ENCODE data around the gene GRIA4.

DNA sequence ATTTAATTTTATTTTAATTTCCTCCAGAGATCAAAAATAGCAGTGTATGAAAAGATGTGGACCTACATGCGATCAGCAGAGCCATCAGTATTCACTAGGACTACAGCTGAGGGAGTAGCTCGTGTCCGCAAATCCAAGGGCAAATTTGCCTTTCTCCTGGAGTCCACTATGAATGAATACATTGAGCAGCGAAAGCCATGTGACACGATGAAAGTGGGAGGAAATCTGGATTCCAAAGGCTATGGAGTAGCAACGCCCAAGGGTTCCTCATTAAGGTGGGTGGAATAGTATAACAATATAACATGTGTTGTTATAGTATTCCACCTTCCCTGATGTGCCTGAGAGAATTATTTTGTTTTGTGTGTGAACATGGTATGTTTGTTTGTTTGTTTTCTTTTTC, 323.8 kb downstream of the GRIA4 start:
- TF ChIP-seq, protein P1, sequence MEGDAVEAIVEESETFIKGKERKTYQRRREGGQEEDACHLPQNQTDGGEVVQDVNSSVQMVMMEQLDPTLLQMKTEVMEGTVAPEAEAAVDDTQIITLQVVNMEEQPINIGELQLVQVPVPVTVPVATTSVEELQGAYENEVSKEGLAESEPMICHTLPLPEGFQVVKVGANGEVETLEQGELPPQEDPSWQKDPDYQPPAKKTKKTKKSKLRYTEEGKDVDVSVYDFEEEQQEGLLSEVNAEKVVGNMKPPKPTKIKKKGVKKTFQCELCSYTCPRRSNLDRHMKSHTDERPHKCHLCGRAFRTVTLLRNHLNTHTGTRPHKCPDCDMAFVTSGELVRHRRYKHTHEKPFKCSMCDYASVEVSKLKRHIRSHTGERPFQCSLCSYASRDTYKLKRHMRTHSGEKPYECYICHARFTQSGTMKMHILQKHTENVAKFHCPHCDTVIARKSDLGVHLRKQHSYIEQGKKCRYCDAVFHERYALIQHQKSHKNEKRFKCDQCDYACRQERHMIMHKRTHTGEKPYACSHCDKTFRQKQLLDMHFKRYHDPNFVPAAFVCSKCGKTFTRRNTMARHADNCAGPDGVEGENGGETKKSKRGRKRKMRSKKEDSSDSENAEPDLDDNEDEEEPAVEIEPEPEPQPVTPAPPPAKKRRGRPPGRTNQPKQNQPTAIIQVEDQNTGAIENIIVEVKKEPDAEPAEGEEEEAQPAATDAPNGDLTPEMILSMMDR (IDR thresholded peaks at IDR 0.05): no peak
- no peak for TF ChIP-seq POLR2A (IDR thresholded peaks at IDR 0.05)
- no peak for TF ChIP-seq EP300 (IDR thresholded peaks at IDR 0.05)

Data from upper lobe of left lung (tissue), 4 donors.